Caco-2 (cell line): ENCODE data around the gene GLIS1. TPM values are rescaled to one million over a fixed set of nuclear protein-coding genes. Genes with fewer than 3 reads are reported as not detected.

Source experiments
- BruUV-seq: library from RNA; stranded (reverse); fragments of 400-500 nt; replicated peaks from 2 replicates; lab custom pipeline; 2021; lab: Mats Ljungman, UMichigan
- CTCF ChIA-PET: fragments of 300-600 bp; sonication (Branson Sonifier 250); formaldehyde crosslinking; loops from one replicate; lab custom pipeline; 2022; ENCODE audit warnings: antibody characterized with exemption; lab: Charles Lee
- POLR2A ChIA-PET: fragments of 300-600 bp; sonication (Branson Sonifier 250); formaldehyde crosslinking; loops from one replicate; lab custom pipeline; 2022; ENCODE audit warnings: antibody characterized with exemption; lab: Charles Lee
- DNase-seq, 2 experiments: peaks; one replicate each; pipeline versions ENCODE4 v3.0.0 to v3.0.0-alpha.2; 2020 to 2022
- H3K27me3 ChIP-seq: replicated peaks from 2 replicates; pipeline ENCODE4 v1.6.0; 2011; ENCODE audit warnings: low read length; ENCODE audit not compliant: control insufficient read depth, insufficient read depth
- H3K36me3 ChIP-seq: 2 replicates; pipeline ENCODE4 v1.5.1; 2011; ENCODE audit warnings: low read length; ENCODE audit not compliant: control insufficient read depth, insufficient read depth
- H3K4me1 ChIP-seq: fragments of 250-450 bp; sonication (Bioruptor Pico); 2 replicates; pipeline ENCODE4 v1.5.1; 2020; ENCODE audit warnings: mild to moderate bottlenecking
- H3K4me3 ChIP-seq: 2 replicates; pipeline ENCODE4 v1.5.1; 2011; ENCODE audit warnings: low read depth, mild to moderate bottlenecking, control low read depth, low read length
- H3K9me3 ChIP-seq: fragments of 250-450 bp; sonication (Bioruptor Pico); 2 replicates; pipeline ENCODE4 v1.5.1; 2020; ENCODE audit warnings: mild to moderate bottlenecking, moderate library complexity
- H3K27ac Mint-ChIP-seq: one replicate; pipeline ENCODE4 v1.8.0; 2022; ENCODE audit warnings: mixed read lengths; ENCODE audit not compliant: unreplicated experiment
- H3K27me3 Mint-ChIP-seq: one replicate; pipeline ENCODE4 v1.8.0; 2022; ENCODE audit warnings: mixed read lengths; ENCODE audit not compliant: insufficient read depth, unreplicated experiment
- H3K36me3 Mint-ChIP-seq: one replicate; pipeline ENCODE4 v1.8.0; 2022; ENCODE audit warnings: mild to moderate bottlenecking, mixed read lengths; ENCODE audit not compliant: insufficient read depth, unreplicated experiment
- H3K4me1 Mint-ChIP-seq: one replicate; pipeline ENCODE4 v1.8.0; 2022; ENCODE audit warnings: low read depth, mixed read lengths; ENCODE audit not compliant: unreplicated experiment
- H3K4me3 Mint-ChIP-seq: one replicate; pipeline ENCODE4 v1.8.0; 2022; ENCODE audit warnings: mild to moderate bottlenecking, moderate library complexity, mixed read lengths; ENCODE audit not compliant: unreplicated experiment
- H3K9me3 Mint-ChIP-seq: one replicate; pipeline ENCODE4 v1.8.0; 2022; ENCODE audit warnings: mixed read lengths; ENCODE audit not compliant: unreplicated experiment
- intact Hi-C: fragments of 100-400 bp; cut with micrococcal nuclease; formaldehyde crosslinking; loops from one replicate; pipeline ENCODE4 v1.10.0; 2022; ENCODE audit not compliant: unreplicated experiment
- total RNA-seq: library from RNA; stranded (reverse); gene quantifications from 2 replicates; pipeline ENCODE4 v1.2.3, GENCODE V29; 2022
- TF ChIP-seq, protein P1 (sequence below), 2 experiments: fragments of 200-600 bp in 1 of 2; IDR thresholded peaks; 1 replicate in 1 of 2; 2 replicates in 1 of 2; pipeline versions ENCODE4 v1.5.1 to v1.8.0; 2011 to 2022; ENCODE audit warnings: antibody characterized with exemption in 1 of 2, control low read depth in 1 of 2, inconsistent platforms in 1 of 2, low read depth in 1 of 2, low read length in 1 of 2, mild to moderate bottlenecking in 1 of 2, moderate library complexity in 1 of 2; ENCODE audit not compliant: insufficient read depth in 1 of 2, severe bottlenecking in 1 of 2, unreplicated experiment in 1 of 2

Gene GLIS1
- total RNA-seq, 1 experiment from 2014 or later: not detected

DNA sequence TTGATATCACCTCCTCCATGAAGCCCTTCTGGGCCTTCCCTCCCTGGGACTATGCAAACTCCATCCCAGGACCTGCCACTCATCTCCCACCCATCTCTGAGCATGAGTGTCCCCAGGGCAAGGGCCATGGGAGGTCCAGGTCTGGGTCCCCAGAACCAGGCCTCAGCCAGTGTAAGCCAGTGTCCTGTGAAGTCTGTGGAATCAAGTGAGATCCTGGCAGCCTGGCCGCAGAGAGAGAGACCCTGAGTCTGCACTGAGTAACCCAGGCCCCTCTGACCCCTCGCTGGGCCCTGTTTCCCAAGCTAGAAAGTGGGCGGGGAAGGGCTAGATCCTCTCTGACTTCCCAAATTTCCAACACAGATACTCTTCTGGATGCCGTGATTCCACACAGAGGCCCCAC is 147.0 kb downstream of the GLIS1 start:
- H3K9me3 Mint-ChIP-seq: no peaks in the 10 kb centered on the region
- BruUV-seq: no TSS peak
- TF ChIP-seq, protein P1, sequence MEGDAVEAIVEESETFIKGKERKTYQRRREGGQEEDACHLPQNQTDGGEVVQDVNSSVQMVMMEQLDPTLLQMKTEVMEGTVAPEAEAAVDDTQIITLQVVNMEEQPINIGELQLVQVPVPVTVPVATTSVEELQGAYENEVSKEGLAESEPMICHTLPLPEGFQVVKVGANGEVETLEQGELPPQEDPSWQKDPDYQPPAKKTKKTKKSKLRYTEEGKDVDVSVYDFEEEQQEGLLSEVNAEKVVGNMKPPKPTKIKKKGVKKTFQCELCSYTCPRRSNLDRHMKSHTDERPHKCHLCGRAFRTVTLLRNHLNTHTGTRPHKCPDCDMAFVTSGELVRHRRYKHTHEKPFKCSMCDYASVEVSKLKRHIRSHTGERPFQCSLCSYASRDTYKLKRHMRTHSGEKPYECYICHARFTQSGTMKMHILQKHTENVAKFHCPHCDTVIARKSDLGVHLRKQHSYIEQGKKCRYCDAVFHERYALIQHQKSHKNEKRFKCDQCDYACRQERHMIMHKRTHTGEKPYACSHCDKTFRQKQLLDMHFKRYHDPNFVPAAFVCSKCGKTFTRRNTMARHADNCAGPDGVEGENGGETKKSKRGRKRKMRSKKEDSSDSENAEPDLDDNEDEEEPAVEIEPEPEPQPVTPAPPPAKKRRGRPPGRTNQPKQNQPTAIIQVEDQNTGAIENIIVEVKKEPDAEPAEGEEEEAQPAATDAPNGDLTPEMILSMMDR (IDR thresholded peaks at IDR 0.05; ENCODE audit: insufficient read depth in 1 of 2, low read depth in 1 of 2, low read length in 1 of 2, severe bottlenecking in 1 of 2, unreplicated experiment in 1 of 2): no peak
- Histone ChIP-seq H3K36me3 (no peaks in the 10 kb centered on the region), H3K27me3 (no peaks in the 10 kb centered on the region), H3K4me1 (no peaks in the 10 kb centered on the region), H3K9me3 (no peaks in the 10 kb centered on the region), H3K4me3 (no peak overlapping the region)
- no peaks in the 10 kb centered on the region for H3K27me3 Mint-ChIP-seq
- H3K27ac Mint-ChIP-seq: no peak overlapping the region
- no peak overlapping the region for H3K4me3 Mint-ChIP-seq
- POLR2A ChIA-PET: no interaction called here
- no peaks in the 10 kb centered on the region for H3K36me3 Mint-ChIP-seq
- CTCF ChIA-PET: no interaction called here
- intact Hi-C loops: no loop called here
- H3K4me1 Mint-ChIP-seq: no peaks in the 10 kb centered on the region
- DNase-seq: no peak

DNA sequence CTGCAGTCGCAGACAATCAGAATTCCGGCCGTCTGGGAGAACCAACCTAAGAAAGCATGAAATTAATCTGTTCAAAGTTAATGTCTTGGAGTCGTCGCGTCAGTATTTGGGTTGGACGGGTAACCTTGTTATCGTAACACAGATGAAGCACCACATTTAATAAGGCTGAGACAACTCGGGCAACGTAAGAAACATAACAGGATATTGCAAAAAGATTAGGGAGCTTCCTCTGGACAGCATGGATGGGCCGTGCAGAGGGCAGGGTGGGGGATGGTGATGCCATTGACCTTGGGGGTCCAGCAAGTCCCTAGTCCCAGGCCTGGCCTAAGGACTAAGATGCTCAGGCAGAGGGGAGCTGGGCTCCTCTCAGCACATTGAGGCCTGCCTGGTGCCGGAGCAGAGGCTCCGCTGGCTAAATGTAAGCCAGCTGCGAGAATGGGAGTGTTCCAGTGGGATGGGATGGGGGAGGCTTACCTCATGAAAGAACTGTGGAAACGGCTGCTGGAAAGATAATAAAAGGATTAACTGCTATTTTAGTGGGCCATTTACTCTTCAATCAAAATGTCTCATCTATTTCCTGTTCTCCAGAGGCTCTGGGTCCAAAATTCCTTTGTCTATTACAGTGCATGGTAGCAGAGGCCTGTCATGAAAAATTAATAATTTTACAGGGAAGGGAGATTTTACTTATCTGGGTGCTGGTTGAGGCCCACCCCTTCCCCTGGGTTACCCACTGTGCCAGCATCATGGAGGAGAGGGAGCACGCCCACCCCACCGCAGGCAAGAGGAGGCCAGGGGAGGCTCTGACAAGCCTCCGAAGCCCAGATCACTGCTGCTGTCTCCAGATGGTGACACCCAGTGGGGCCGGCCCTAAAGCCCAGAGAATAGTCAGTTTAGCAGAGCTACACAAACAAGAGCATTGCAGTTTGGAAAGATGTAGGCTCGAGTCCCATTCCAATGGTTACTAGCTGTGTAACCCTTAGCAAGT is 148.1 kb downstream of the GLIS1 start:
- no peaks in the 10 kb centered on the region for H3K36me3 Mint-ChIP-seq
- TF ChIP-seq, protein P1 (IDR thresholded peaks at IDR 0.05; ENCODE audit: insufficient read depth in 1 of 2, low read depth in 1 of 2, low read length in 1 of 2, severe bottlenecking in 1 of 2, unreplicated experiment in 1 of 2): no peak
- H3K27ac Mint-ChIP-seq: no peak overlapping the region
- ChIA-PET POLR2A (no interaction called here), CTCF (no interaction called here)
- H3K4me1 Mint-ChIP-seq: no peaks in the 10 kb centered on the region
- no peak overlapping the region for H3K4me3 Mint-ChIP-seq
- BruUV-seq: no TSS peak
- no peak overlapping the region for H3K4me3 ChIP-seq
- no peaks in the 10 kb centered on the region for H3K9me3 Mint-ChIP-seq
- DNase-seq: no peak
- H3K27me3 Mint-ChIP-seq: no peaks in the 10 kb centered on the region
- intact Hi-C loops: no loop called here
- no peaks in the 10 kb centered on the region for H3K36me3 ChIP-seq
- H3K9me3 ChIP-seq: no peaks in the 10 kb centered on the region
- no peaks in the 10 kb centered on the region for H3K4me1 ChIP-seq
- H3K27me3 ChIP-seq: no peaks in the 10 kb centered on the region

DNA sequence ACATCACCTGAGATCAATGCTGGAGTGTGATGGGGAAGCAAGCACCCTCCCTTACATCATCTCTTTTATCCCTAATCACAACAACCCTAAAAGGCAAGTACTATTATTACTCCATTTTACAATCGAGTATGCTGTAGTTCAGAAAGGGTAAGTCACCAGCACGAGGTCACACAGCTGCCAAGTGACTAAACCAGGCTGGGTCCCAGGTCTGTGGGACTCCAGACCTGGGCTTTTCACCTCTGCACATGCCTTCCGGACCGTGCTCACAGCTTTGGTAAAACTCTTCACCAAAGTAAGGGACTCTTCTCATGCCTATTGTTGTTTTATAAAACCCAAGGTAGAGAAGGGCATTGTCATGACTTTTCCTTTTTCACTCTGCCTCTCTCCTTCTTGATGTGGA is 148.9 kb downstream of the GLIS1 start:
- Histone ChIP-seq H3K4me1 (no peaks in the 10 kb centered on the region), H3K4me3 (no peak overlapping the region), H3K36me3 (no peaks in the 10 kb centered on the region), H3K27me3 (no peaks in the 10 kb centered on the region), H3K9me3 (no peaks in the 10 kb centered on the region)
- CTCF ChIA-PET: no interaction called here
- Mint-ChIP-seq H3K36me3 (no peaks in the 10 kb centered on the region), H3K27me3 (no peaks in the 10 kb centered on the region), H3K9me3 (no peaks in the 10 kb centered on the region), H3K4me1 (no peaks in the 10 kb centered on the region), H3K27ac (no peak overlapping the region), H3K4me3 (no peak overlapping the region)
- intact Hi-C loops: no loop called here
- DNase-seq: no peak
- TF ChIP-seq, protein P1 (IDR thresholded peaks at IDR 0.05; ENCODE audit: insufficient read depth in 1 of 2, low read depth in 1 of 2, low read length in 1 of 2, severe bottlenecking in 1 of 2, unreplicated experiment in 1 of 2): no peak
- POLR2A ChIA-PET: no interaction called here
- no TSS peak for BruUV-seq
